Measurements from ENCODE around the gene YTHDF1.

YTHDF1 gene

GRCh38 chr20:63247671-63248228 lies 31.8 kb upstream of the YTHDF1 start:
- no peak for DNase-seq

GRCh38 chr20:63246490-63247288 lies 30.8 kb upstream of the YTHDF1 start:
- no peak for DNase-seq

- DNase-seq, result no peak
Observed at GRCh38 chr20:63244468-63244867, 28.5 kb upstream of the YTHDF1 start.

- DNase-seq, result no peak
Observed at GRCh38 chr20:63243604-63244247, 27.8 kb upstream of the YTHDF1 start.

- no peak for DNase-seq
Observed at GRCh38 chr20:63242736-63243135, 26.8 kb upstream of the YTHDF1 start.

- DNase-seq, result peak; percentile 34
Observed at GRCh38 chr20:63241272-63241671, 25.3 kb upstream of the YTHDF1 start.

GRCh38 chr20:63240004-63240403 lies 24.1 kb upstream of the YTHDF1 start:
- no peak for DNase-seq

- DNase-seq, result no peak
Observed at GRCh38 chr20:63239431-63239830, 23.5 kb upstream of the YTHDF1 start.

- no peak for DNase-seq
Observed at GRCh38 chr20:63238514-63239125, 22.7 kb upstream of the YTHDF1 start.

GRCh38 chr20:63238031-63238430 lies 22.1 kb upstream of the YTHDF1 start:
- DNase-seq, result no peak

- DNase-seq, result no peak
Observed at GRCh38 chr20:63236116-63236837, 20.3 kb upstream of the YTHDF1 start.

GRCh38 chr20:63235399-63235983 lies 19.6 kb upstream of the YTHDF1 start, which contains the start of gene BIRC7:
Gene BIRC7, plus strand, starts transcription at chr20:63235905. Its CDS starts 192 bp downstream, at chr20:63236097.
- DNase-seq, result no peak

GRCh38 chr20:63234693-63235398 lies 18.9 kb upstream of the YTHDF1 start:
- DNase-seq, result no peak

GRCh38 chr20:63233924-63234323 lies 18.0 kb upstream of the YTHDF1 start:
- no peak for DNase-seq

GRCh38 chr20:63233061-63233344 lies 17.1 kb upstream of the YTHDF1 start:
- no peak for DNase-seq

- no peak for DNase-seq
Observed at GRCh38 chr20:63232235-63233060, 16.5 kb upstream of the YTHDF1 start.

GRCh38 chr20:63230800-63231268 lies 14.9 kb upstream of the YTHDF1 start:
- DNase-seq, result no peak

- no peak for DNase-seq
Observed at GRCh38 chr20:63228806-63229205, 12.9 kb upstream of the YTHDF1 start.

- no peak for DNase-seq
Observed at GRCh38 chr20:63227260-63227659, 11.3 kb upstream of the YTHDF1 start.

- DNase-seq, result no peak
Observed at GRCh38 chr20:63226042-63226943, 10.4 kb upstream of the YTHDF1 start.

All from NCI-H1092 (cell line).